NCI-H1048 (cell line): Measurements from ENCODE around the gene NDUFAF2.

ENCODE experiments used
- DNase-seq: peaks from one replicate; lab custom pipeline; 2025; lab: John Stamatoyannopoulos, UW

NDUFAF2 gene

GRCh38 chr5:61120534-61120933 lies 175.5 kb downstream of the NDUFAF2 start:
- DNase-seq, result no peak

- no peak for DNase-seq
Measured at GRCh38 chr5:61123145-61123544, 178.1 kb downstream of the NDUFAF2 start.

- DNase-seq, result no peak
Measured at GRCh38 chr5:61130289-61130688, 185.3 kb downstream of the NDUFAF2 start.

GRCh38 chr5:61132559-61132958 lies 187.6 kb downstream of the NDUFAF2 start:
- no peak for DNase-seq

GRCh38 chr5:61137835-61138234 lies 192.8 kb downstream of the NDUFAF2 start:
- DNase-seq, result no peak

GRCh38 chr5:61139094-61139873 lies 194.3 kb downstream of the NDUFAF2 start:
- DNase-seq, result no peak

GRCh38 chr5:61139931-61140330 lies 194.9 kb downstream of the NDUFAF2 start:
- no peak for DNase-seq

GRCh38 chr5:61141801-61142200 lies 196.8 kb downstream of the NDUFAF2 start:
- DNase-seq, result no peak

GRCh38 chr5:61142391-61142790 lies 197.4 kb downstream of the NDUFAF2 start:
- DNase-seq, result no peak

GRCh38 chr5:61142811-61143210 lies 197.8 kb downstream of the NDUFAF2 start:
- DNase-seq, result no peak

- DNase-seq, result no peak
Measured at GRCh38 chr5:61148515-61148914, 203.5 kb downstream of the NDUFAF2 start.

- no peak for DNase-seq
Measured at GRCh38 chr5:61151893-61152292, 206.9 kb downstream of the NDUFAF2 start.

GRCh38 chr5:61159070-61159469 lies 214.1 kb downstream of the NDUFAF2 start:
- DNase-seq, result no peak

- DNase-seq, result no peak
Measured at GRCh38 chr5:61159836-61160235, 214.8 kb downstream of the NDUFAF2 start.

GRCh38 chr5:61160497-61160896 lies 215.5 kb downstream of the NDUFAF2 start:
- no peak for DNase-seq

GRCh38 chr5:61162010-61162831 lies 217.2 kb downstream of the NDUFAF2 start, which contains the start of gene SMIM15:
Gene SMIM15 (minus strand): TSS chr5:61162468. CDS start chr5:61160171, 2,297 bp downstream.
- peak; percentile 84 for DNase-seq

- DNase-seq, result no peak
Measured at GRCh38 chr5:61162832-61163567, 218.0 kb downstream of the NDUFAF2 start.

GRCh38 chr5:61163905-61164304 lies 218.9 kb downstream of the NDUFAF2 start:
- DNase-seq, result no peak

- DNase-seq, result no peak
Measured at GRCh38 chr5:61167382-61167781, 222.4 kb downstream of the NDUFAF2 start.

GRCh38 chr5:61168951-61169350 lies 223.9 kb downstream of the NDUFAF2 start:
- DNase-seq, result no peak

- DNase-seq, result no peak
Measured at GRCh38 chr5:61171479-61171878, 226.5 kb downstream of the NDUFAF2 start.

GRCh38 chr5:61176631-61177030 lies 231.6 kb downstream of the NDUFAF2 start:
- DNase-seq, result no peak
